ENCODE results near the gene STXBP5L. TPM values are rescaled to one million over a fixed set of nuclear protein-coding genes. Genes with fewer than 3 reads are reported as not detected.

STXBP5L gene
- polyA plus RNA-seq, 2 of the 4 experiments (the other 2 are of a cell fraction), result 0.08 TPM; not detected in 1

- H3K4me3 ChIP-seq, result peak overlapping the region; percentile 12; the same call in 1 of the 3 replicates
- H3K27ac ChIP-seq, result no peak overlapping the region
- ChIA-PET CTCF (no interaction called here), POLR2A (no interaction called here)
- H3K4me1 ChIP-seq, result no peaks in the 10 kb centered on the region
- peak overlapping the region; percentile 44; the same call in 2 of the 3 replicates for H3K4me2 ChIP-seq
- 2% methylated on average over 6 of the region's 6 CpGs for WGBS (ENCODE audit: missing lambda C conversion rate)
- peak in 1 of 2 experiments; percentile 19 for DNase-seq (ENCODE audit: low read depth in 1 of 2, low spot score in 1 of 2)
- H3K9me3 ChIP-seq, result no peaks in the 10 kb centered on the region
- TF ChIP-seq NR3C1 (IDR thresholded peaks at IDR 0.05) (no peak), ELK1 (IDR thresholded peaks at IDR 0.05; ENCODE audit: low read depth, low read length) (no peak), JUNB (IDR thresholded peaks at IDR 0.05) (no peak), NPAS2 (CRISPR knock-in tag; IDR thresholded peaks at IDR 0.05; ENCODE audit: borderline replicate concordance) (no peak), EHMT2 (IDR thresholded peaks at IDR 0.05; ENCODE audit: low read depth) (no peak), MAFK (IDR thresholded peaks at IDR 0.05; ENCODE audit: partially characterized antibody) (no peak), POLR2AphosphoS2 (conservative IDR thresholded peaks at IDR 0.05; ENCODE audit: low read length) (no peak), HMGXB4 (CRISPR knock-in tag; IDR thresholded peaks at IDR 0.05; ENCODE audit: borderline replicate concordance) (no peak), SREBF2 (IDR thresholded peaks at IDR 0.05) (no peak), ESRRA (IDR thresholded peaks at IDR 0.05; ENCODE audit: borderline replicate concordance, low read length) (no peak), USF2 (IDR thresholded peaks at IDR 0.05) (no peak), CEBPB (IDR thresholded peaks at IDR 0.05) (no peak), HOXB5 (CRISPR knock-in tag; IDR thresholded peaks at IDR 0.05) (no peak), CTCF (IDR thresholded peaks at IDR 0.05) (no peak), GATA3 (IDR thresholded peaks at IDR 0.05; ENCODE audit: borderline replicate concordance) (no peak), RAD21 (conservative IDR thresholded peaks at IDR 0.05 in 1 of 2, IDR thresholded peaks at IDR 0.05 in 1 of 2) (no peak)
- no peak for FAIRE-seq
- peak in 1 of 2 experiments; percentile 46; a peak in 3 of 6 replicates for ATAC-seq
Observed at GRCh38 chr3:121064121-121064520, 156.1 kb downstream of the STXBP5L start.

- CTCF ChIA-PET, result no interaction called here
- no peaks in the 10 kb centered on the region for H3K9me3 ChIP-seq
- no peak overlapping the region for H3K4me2 ChIP-seq
- ATAC-seq (no peak), FAIRE-seq (no peak), DNase-seq (ENCODE audit: low read depth in 1 of 2, low spot score in 1 of 2) (no peak)
- WGBS (ENCODE audit: missing lambda C conversion rate), result 6% methylated on average over 6 of the region's 6 CpGs
- H3K27ac ChIP-seq, result no peak overlapping the region
- POLR2A ChIA-PET, result no interaction called here
- no peaks in the 10 kb centered on the region for H3K4me1 ChIP-seq
- no peak overlapping the region for H3K4me3 ChIP-seq
- TF ChIP-seq POLR2AphosphoS2 (conservative IDR thresholded peaks at IDR 0.05; ENCODE audit: low read length) (no peak), HOXB5 (CRISPR knock-in tag; IDR thresholded peaks at IDR 0.05) (no peak), REST (IDR thresholded peaks at IDR 0.05) (no peak), EHF (CRISPR knock-in tag; IDR thresholded peaks at IDR 0.05) (no peak), JUN (IDR thresholded peaks at IDR 0.05) (no peak), KDM5A (IDR thresholded peaks at IDR 0.05) (no peak), MAFK (IDR thresholded peaks at IDR 0.05; ENCODE audit: partially characterized antibody) (no peak), FOXS1 (CRISPR knock-in tag; IDR thresholded peaks at IDR 0.05) (no peak), PBX3 (IDR thresholded peaks at IDR 0.05) (no peak), ESRRA (IDR thresholded peaks at IDR 0.05; ENCODE audit: borderline replicate concordance, low read length) (no peak), HOXA7 (CRISPR knock-in tag; IDR thresholded peaks at IDR 0.05) (no peak), ZC3H11A (IDR thresholded peaks at IDR 0.05) (no peak), GATA3 (IDR thresholded peaks at IDR 0.05; ENCODE audit: borderline replicate concordance) (no peak), ATOH8 (CRISPR knock-in tag; IDR thresholded peaks at IDR 0.05; ENCODE audit: low read depth) (no peak), HES2 (IDR thresholded peaks at IDR 0.05) (no peak)
Observed at GRCh38 chr3:121072133-121072532, 164.1 kb downstream of the STXBP5L start.
